Astrocyte of the cerebellum (primary cell): Measurements from ENCODE around the gene SMYD3.

Experiments
- DNase-seq: peaks from one replicate; pipeline ENCODE4 v3.0.0-alpha.2; 2011; ENCODE audit warnings: low read depth
- H3K4me3 ChIP-seq: 2 replicates; pipeline ENCODE4 v1.5.1; 2011; ENCODE audit warnings: mild to moderate bottlenecking, low read depth, low read length, moderate library complexity
- CTCF ChIP-seq: IDR thresholded peaks from 2 replicates; pipeline ENCODE4 v1.5.1; 2012; ENCODE audit warnings: low read length, low read depth, moderate library complexity, mild to moderate bottlenecking; ENCODE audit errors: missing control alignments
- in situ Hi-C: cut with HindIII; loops from 2 replicates; pipeline ENCODE4 v1.10.0; 2017; ENCODE audit warnings: low sequenced_read_pairs

SMYD3 gene

GRCh38 chr1:246081856-246082668 lies 425.0 kb downstream of the SMYD3 start:
- no peak for DNase-seq
- in situ Hi-C loops: no loop called here
- TF ChIP-seq CTCF: no peak
- H3K4me3 ChIP-seq: no peak overlapping the region

GRCh38 chr1:246081138-246081702 lies 425.9 kb downstream of the SMYD3 start:
- TF ChIP-seq CTCF: no peak
- no peak overlapping the region for H3K4me3 ChIP-seq
- in situ Hi-C loops: no loop called here
- no peak for DNase-seq

GRCh38 chr1:246080031-246080430 lies 427.0 kb downstream of the SMYD3 start:
- in situ Hi-C loops: no loop called here
- no peak for TF ChIP-seq CTCF
- DNase-seq: no peak
- no peak overlapping the region for H3K4me3 ChIP-seq

- no peak for DNase-seq
- in situ Hi-C loops: no loop called here
- no peak overlapping the region for H3K4me3 ChIP-seq
- TF ChIP-seq CTCF: no peak
Measured at GRCh38 chr1:246078888-246079252, 428.2 kb downstream of the SMYD3 start.

GRCh38 chr1:246078126-246078887 lies 428.8 kb downstream of the SMYD3 start:
- DNase-seq: no peak
- in situ Hi-C loops: no loop called here
- H3K4me3 ChIP-seq: no peak overlapping the region
- TF ChIP-seq CTCF: no peak

- in situ Hi-C loops: no loop called here
- no peak overlapping the region for H3K4me3 ChIP-seq
- no peak for DNase-seq
- TF ChIP-seq CTCF: no peak
Measured at GRCh38 chr1:246077476-246077875, 429.6 kb downstream of the SMYD3 start.
